GM13977 (cell line): ENCODE measurements around the gene DMRTB1.
A peak's percentile ranks its signal among the peaks of the same experiment; 100 is the strongest.

ENCODE experiments used
- DNase-seq: peaks from one replicate; pipeline ENCODE4 v3.0.0; 2012; ENCODE audit warnings: low spot score
- CTCF ChIP-seq: IDR thresholded peaks from 2 replicates; pipeline ENCODE4 v1.5.1; 2012; ENCODE audit warnings: mild to moderate bottlenecking, control low read depth; ENCODE audit not compliant: insufficient read depth; ENCODE audit errors: extremely low read depth, missing control alignments
- in situ Hi-C: fragments of 300-500 bp; cut with MboI; formaldehyde crosslinking; loops from one replicate; pipeline ENCODE4 v1.12.0; 2022; ENCODE audit warnings: low sequenced_read_pairs, low pct_unique_long_range_greater_than_20kb, mixed read lengths, inconsistent platforms; ENCODE audit not compliant: unreplicated experiment

Gene DMRTB1

DNA sequence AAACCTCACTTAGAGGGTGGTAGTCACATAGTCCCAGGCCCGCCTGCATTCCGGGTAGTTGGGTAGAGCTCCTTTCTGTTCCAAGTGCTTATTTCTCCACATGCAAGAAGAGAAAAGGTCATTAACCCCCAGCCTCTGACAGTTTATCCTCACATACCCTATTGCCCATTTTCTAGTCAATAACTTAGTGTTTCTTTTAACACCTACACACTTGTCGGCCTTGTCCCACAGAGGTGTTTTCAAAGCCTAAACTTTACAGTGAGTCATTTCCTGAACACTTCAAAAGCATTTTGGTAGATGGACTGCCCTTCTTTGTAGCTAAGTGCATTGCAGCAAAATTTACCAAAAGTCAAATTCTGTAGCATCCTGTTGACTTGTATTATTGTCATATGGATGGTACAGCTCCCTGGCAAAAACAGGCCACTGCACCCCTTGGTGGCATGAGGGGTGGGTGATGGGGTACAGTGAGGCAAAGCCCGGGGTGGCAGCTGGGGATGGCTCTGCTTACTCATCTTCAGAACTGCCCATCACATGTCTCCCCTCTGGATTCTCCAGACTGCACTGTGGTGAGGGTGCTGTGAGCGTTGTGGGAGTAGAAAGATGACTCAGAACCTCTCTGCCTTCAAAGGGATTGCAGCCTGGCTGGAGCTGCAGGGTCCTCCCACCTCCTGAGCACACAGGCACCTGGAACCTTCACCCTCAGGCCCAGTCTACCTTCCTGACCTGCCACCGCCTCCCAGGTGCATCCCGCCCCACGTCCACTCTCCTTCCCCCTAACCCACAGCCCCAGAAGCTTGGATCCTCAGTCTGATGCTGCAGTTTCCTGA, 45.8 kb upstream of the DMRTB1 start:
- in situ Hi-C loops, result no loop called here
- TF ChIP-seq CTCF, result no peak
- DNase-seq, result peak; percentile 45

- no peak for DNase-seq
- no peak for TF ChIP-seq CTCF
- in situ Hi-C loops, result no loop called here
Observed at GRCh38 chr1:53414632-53415031, 44.6 kb upstream of the DMRTB1 start.

DNA sequence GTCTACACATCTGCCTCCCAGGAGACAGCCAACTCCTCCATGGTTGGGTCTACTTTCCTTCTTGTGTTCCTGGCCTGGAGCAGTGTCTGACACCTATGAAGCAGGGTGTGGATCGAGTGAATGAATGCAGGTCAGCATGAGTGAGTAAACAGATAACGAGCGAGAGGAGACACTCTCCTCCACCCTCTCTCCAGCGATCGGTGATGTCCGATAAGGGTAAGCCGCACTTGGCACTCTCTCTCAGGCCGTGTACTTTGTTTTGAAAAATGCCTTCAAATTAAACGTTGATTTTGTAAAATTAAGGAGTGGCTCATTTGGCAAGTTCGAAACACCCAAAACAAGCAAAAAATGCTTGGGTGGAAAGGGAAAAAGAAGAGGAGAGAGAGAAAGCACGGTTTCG, 43.8 kb upstream of the DMRTB1 start:
- in situ Hi-C loops, result no loop called here
- no peak for TF ChIP-seq CTCF
- DNase-seq, result no peak

DNA sequence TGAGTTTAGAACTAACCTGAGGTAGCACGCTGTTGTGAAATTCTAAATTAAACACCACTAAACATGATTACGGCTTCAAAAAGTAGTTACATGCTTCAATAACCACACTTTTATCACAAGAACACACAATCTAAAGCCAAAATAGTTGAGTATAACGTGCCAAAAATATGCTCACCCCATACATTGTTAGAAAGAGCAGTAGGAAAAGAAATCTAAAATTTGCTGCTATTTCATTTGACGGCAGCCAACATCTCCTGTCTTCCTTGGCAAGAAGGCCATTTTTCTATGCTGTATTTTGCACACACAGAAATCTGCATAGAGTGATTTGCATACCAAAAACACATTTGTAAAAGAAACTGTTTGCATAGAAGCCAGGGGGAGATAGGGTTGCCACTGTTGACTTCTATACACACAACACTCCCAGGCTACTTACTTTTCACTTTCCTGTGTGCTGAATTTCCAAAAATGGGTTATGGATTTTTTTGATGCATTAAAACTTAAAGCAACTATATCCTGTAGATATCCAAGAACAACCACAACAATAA, 42.9 kb upstream of the DMRTB1 start:
- TF ChIP-seq CTCF, result no peak
- in situ Hi-C loops, result no loop called here
- no peak for DNase-seq

GRCh38 chr1:53417074-53417511, 42.1 kb upstream of the DMRTB1 start:
- no peak for TF ChIP-seq CTCF
- in situ Hi-C loops, result no loop called here
- no peak for DNase-seq

DNA sequence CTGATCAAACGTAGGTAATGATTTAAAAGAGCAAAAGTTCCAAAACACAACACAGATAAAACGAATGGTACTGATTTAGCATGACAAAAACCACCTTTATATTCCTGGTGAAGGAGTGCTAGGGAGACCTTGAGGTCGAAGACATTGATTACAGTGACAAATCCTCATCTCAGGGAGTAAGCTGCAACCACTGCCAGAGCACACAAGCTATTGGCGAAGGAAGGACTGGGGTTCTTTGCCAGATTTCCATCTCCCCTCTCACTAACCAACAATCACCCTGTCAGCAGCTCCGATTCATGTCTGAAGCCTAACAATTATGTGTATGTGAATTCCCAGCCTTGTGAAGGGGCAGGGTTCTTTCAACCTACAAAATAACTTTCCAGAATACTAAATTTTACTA, 40.2 kb upstream of the DMRTB1 start:
- in situ Hi-C loops, result no loop called here
- no peak for DNase-seq
- TF ChIP-seq CTCF, result no peak
